Stimulated activated CD8-positive, alpha-beta memory T cell treated with anti-CD3 and anti-CD28 coated beads, Interleukin-15, amount 100 ng/mL, for 24 hours (primary cell): ENCODE results near the gene WDR19.
"Not testable (repeated sequence)": the region's sequence is repeated elsewhere in the genome, so short reads cannot be mapped to it uniquely, and the experiment has no call there.

Experiments
- DNase-seq: peaks from one replicate; pipeline ENCODE4 v3.0.0-alpha.2; 2020; ENCODE audit warnings: low read depth

WDR19 gene

GRCh38 chr4:39233114-39233513 is 50.8 kb downstream of the WDR19 start:
- DNase-seq: no peak

GRCh38 chr4:39233783-39234182 is 51.5 kb downstream of the WDR19 start:
- DNase-seq: no peak

- no peak for DNase-seq
Measured at GRCh38 chr4:39235021-39235420, 52.7 kb downstream of the WDR19 start.

- no peak for DNase-seq
Measured at GRCh38 chr4:39235696-39236095, 53.4 kb downstream of the WDR19 start.

- no peak for DNase-seq
Measured at GRCh38 chr4:39237179-39237578, 54.9 kb downstream of the WDR19 start.

GRCh38 chr4:39243462-39243861 is 61.1 kb downstream of the WDR19 start:
- no peak for DNase-seq

- no peak for DNase-seq
Measured at GRCh38 chr4:39255266-39255665, 72.9 kb downstream of the WDR19 start.

GRCh38 chr4:39255871-39256270 is 73.5 kb downstream of the WDR19 start:
- DNase-seq: no peak

GRCh38 chr4:39256436-39256835 is 74.1 kb downstream of the WDR19 start:
- no peak for DNase-seq

- DNase-seq: no peak
Measured at GRCh38 chr4:39259571-39260330, 77.4 kb downstream of the WDR19 start.

GRCh38 chr4:39263895-39264294 is 81.6 kb downstream of the WDR19 start:
- no peak for DNase-seq

- no peak for DNase-seq
Measured at GRCh38 chr4:39274503-39274902, 92.2 kb downstream of the WDR19 start.

GRCh38 chr4:39277661-39278060 is 95.3 kb downstream of the WDR19 start:
- DNase-seq: not testable (repeated sequence)

- no peak for DNase-seq
Measured at GRCh38 chr4:39278476-39278875, 96.1 kb downstream of the WDR19 start.

- DNase-seq: no peak
Measured at GRCh38 chr4:39279416-39279815, 97.1 kb downstream of the WDR19 start.

- no peak for DNase-seq
Measured at GRCh38 chr4:39280770-39281169, 98.4 kb downstream of the WDR19 start.

- no peak for DNase-seq
Measured at GRCh38 chr4:39285111-39285795, 102.9 kb downstream of the WDR19 start.

GRCh38 chr4:39285853-39286252 is 103.5 kb downstream of the WDR19 start:
- no peak for DNase-seq

- no peak for DNase-seq
Measured at GRCh38 chr4:39286263-39286662, 103.9 kb downstream of the WDR19 start.

- no peak for DNase-seq
Measured at GRCh38 chr4:39287223-39287622, 104.9 kb downstream of the WDR19 start.

- no peak for DNase-seq
Measured at GRCh38 chr4:39291686-39292085, 109.4 kb downstream of the WDR19 start.

GRCh38 chr4:39292433-39292832 is 110.1 kb downstream of the WDR19 start:
- not testable (repeated sequence) for DNase-seq

- DNase-seq: no peak
Measured at GRCh38 chr4:39295784-39296183, 113.5 kb downstream of the WDR19 start.

- no peak for DNase-seq
Measured at GRCh38 chr4:39302901-39303300, 120.6 kb downstream of the WDR19 start.
